Esophagus muscularis mucosa (tissue), 4 donors: ENCODE measurements around the gene METTL5. TPM values are rescaled to one million over a fixed set of nuclear protein-coding genes. Genes with fewer than 3 reads are reported as not detected.

Source experiments
- DNase-seq: peaks from one replicate; pipeline ENCODE4 v3.0.0-alpha.2; 2017; ENCODE audit errors: extremely low spot score
- H3K27ac ChIP-seq, 4 donors: fragments of 200-600 bp; sonication (generic); replicated peaks in 1 of 4; 1 replicate in 3 of 4; 2 replicates in 1 of 4; pipeline ENCODE4 v1.5.1; 2016 to 2019; ENCODE audit warnings: mild to moderate bottlenecking in 1 of 4
- H3K27me3 ChIP-seq, 4 donors: fragments of 200-600 bp; sonication (generic); one replicate each; pipeline versions ENCODE4 v1.5.1 to v1.6.0; 2016 to 2019
- H3K36me3 ChIP-seq, 4 donors: fragments of 200-600 bp; sonication (generic); one replicate each; pipeline ENCODE4 v1.5.1; 2016 to 2019
- H3K4me1 ChIP-seq, 4 donors: fragments of 200-600 bp; sonication (generic); one replicate each; pipeline ENCODE4 v1.5.1; 2016 to 2019
- H3K4me3 ChIP-seq, 4 donors: fragments of 200-600 bp; sonication (generic); 1 replicate in 2 of 4; 2 replicates in 2 of 4; pipeline ENCODE4 v1.5.1; 2016 to 2019; ENCODE audit warnings: mild to moderate bottlenecking in 4 of 4, moderate library complexity in 1 of 4
- H3K9me3 ChIP-seq, 4 donors: fragments of 200-600 bp; sonication (generic); 1 replicate in 3 of 4; 2 replicates in 1 of 4; pipeline ENCODE4 v1.5.1; 2016 to 2019
- EP300 ChIP-seq: sonication (generic); formaldehyde crosslinking; IDR thresholded peaks from one replicate; pipeline ENCODE4 v1.6.1; 2017; ENCODE audit warnings: antibody characterized with exemption
- POLR2A ChIP-seq: fragments of 450-650 bp; IDR thresholded peaks from one replicate; pipeline ENCODE4 v1.6.1; 2017; ENCODE audit warnings: antibody characterized with exemption, moderate library complexity, mild to moderate bottlenecking, low read depth
- POLR2AphosphoS5 ChIP-seq, 2 donors: sonication (generic); formaldehyde crosslinking; IDR thresholded peaks; one replicate each; pipeline ENCODE4 v1.6.1; 2017; ENCODE audit warnings: antibody characterized with exemption in 2 of 2
- WGBS: methylation state at CpG from one replicate; pipeline ENCODE4 v1.1.5; 2018; 5-methylcytosine and 5-hydroxymethylcytosine counted together
- intact Hi-C: fragments of 100-400 bp; cut with DNase I; formaldehyde crosslinking; loops from one replicate; pipeline ENCODE4 v1.15.1; 2023
- total RNA-seq, 4 donors: library from RNA; depleted of rRNA; stranded (reverse); fragments of >200 nt; gene quantifications; one replicate each; pipeline versions ENCODE4 v1.1.0 to v1.2.1, GENCODE V29; 2016
- TF ChIP-seq, protein P1 (sequence below), 3 experiments: fragments of 200-600 bp in 2 of 3; fragments of 450-650 bp in 1 of 3; sonication (generic) in 2 of 3; IDR thresholded peaks; one replicate each; pipeline ENCODE4 v1.5.1; 2017 to 2019; ENCODE audit warnings: antibody characterized with exemption in 3 of 3, mild to moderate bottlenecking in 2 of 3, moderate library complexity in 1 of 3

The METTL5 gene
- total RNA-seq, 4 donors from 2014 or later = 66.2 to 104 (median 75.2) TPM

DNA sequence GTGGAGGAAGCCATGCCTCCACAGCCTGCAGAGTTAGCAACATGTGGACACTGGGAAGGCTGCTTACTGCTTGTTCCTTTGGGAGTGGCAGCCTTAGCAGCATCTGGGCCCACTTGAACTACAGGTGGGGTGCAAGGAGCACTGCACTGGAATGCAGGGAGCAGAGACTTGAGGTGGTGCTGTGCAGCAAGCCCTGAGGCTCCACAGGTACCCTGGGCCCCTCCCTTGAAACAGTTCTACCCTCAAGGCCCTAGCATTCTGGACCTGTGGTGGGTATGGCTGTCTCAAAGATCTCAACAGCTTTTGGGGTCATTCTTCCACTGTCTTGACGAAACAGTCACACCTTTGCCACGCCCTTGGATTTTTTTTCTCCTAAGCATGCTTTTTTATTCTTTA is 16.0 kb upstream of the METTL5 start:
- intact Hi-C loops = no loop called here
- H3K27ac ChIP-seq = no peak overlapping the region
- no peak for TF ChIP-seq POLR2AphosphoS5 (IDR thresholded peaks at IDR 0.05)
- no peak for TF ChIP-seq POLR2A
- TF ChIP-seq, protein P1, sequence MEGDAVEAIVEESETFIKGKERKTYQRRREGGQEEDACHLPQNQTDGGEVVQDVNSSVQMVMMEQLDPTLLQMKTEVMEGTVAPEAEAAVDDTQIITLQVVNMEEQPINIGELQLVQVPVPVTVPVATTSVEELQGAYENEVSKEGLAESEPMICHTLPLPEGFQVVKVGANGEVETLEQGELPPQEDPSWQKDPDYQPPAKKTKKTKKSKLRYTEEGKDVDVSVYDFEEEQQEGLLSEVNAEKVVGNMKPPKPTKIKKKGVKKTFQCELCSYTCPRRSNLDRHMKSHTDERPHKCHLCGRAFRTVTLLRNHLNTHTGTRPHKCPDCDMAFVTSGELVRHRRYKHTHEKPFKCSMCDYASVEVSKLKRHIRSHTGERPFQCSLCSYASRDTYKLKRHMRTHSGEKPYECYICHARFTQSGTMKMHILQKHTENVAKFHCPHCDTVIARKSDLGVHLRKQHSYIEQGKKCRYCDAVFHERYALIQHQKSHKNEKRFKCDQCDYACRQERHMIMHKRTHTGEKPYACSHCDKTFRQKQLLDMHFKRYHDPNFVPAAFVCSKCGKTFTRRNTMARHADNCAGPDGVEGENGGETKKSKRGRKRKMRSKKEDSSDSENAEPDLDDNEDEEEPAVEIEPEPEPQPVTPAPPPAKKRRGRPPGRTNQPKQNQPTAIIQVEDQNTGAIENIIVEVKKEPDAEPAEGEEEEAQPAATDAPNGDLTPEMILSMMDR (IDR thresholded peaks at IDR 0.05) = no peak
- TF ChIP-seq EP300 = no peak
- H3K9me3 ChIP-seq = no peaks in the 10 kb centered on the region
- no peak overlapping the region for H3K4me3 ChIP-seq
- H3K36me3 ChIP-seq = peaks cover 0 to 10% (median 3%) of the 10 kb centered on the region in 4 donors
- H3K27me3 ChIP-seq = no peaks in the 10 kb centered on the region
- 94% methylated on average over 2 of the region's 2 CpGs for WGBS
- H3K4me1 ChIP-seq = peaks cover 23 to 43% (median 41%) of the 10 kb centered on the region in 4 donors
- no peak for DNase-seq

DNA sequence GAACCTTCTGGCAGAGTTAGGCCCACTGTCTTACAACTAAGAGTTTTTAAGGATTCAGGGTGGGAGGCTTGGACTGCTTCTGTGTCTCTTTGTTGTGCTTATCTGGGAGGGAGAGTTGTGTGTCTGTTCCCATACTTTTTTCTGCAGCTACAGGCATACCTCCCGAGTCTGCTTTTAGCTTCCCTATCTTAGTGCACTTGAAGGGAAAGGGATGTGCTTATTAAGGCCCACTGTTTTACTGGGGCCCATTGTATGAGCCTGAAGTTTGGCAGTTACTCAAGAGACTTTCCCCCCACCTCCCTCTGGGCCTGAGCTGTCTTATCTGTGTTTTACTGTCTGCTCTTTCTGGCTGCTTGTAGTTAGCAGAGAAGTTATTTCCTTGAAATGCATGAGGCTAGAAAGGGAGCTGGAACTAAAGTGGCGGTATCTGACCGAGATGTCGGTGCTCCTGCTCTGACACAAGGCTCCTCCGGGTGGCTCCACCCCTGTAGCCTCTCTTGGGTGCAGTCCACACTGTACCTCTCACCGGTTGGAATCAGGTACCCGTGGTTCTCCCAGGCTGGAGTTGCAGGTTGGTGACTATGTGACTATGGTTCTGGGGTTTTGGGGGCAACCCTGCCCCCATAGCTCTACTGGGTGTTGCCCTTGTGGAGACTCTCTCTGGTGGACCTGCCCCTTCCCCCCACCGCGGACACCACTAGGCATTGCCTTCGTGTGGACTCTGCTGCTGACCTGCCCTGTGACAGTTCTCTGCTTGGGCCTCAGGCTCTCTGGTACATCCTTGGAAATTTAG is 15.4 kb upstream of the METTL5 start:
- no peak for DNase-seq
- Histone ChIP-seq H3K27ac (no peak overlapping the region), H3K36me3 (peaks cover 0 to 10% (median 3%) of the 10 kb centered on the region in 4 donors), H3K4me3 (no peak overlapping the region), H3K4me1 (peaks cover 19 to 48% (median 43%) of the 10 kb centered on the region in 4 donors), H3K9me3 (no peaks in the 10 kb centered on the region), H3K27me3 (no peaks in the 10 kb centered on the region)
- WGBS = 71% methylated on average over 10 of the region's 10 CpGs
- intact Hi-C loops = no loop called here
- TF ChIP-seq, protein P1 (IDR thresholded peaks at IDR 0.05) = no peak
- TF ChIP-seq EP300 (no peak), POLR2A (no peak), POLR2AphosphoS5 (IDR thresholded peaks at IDR 0.05) (no peak)

DNA sequence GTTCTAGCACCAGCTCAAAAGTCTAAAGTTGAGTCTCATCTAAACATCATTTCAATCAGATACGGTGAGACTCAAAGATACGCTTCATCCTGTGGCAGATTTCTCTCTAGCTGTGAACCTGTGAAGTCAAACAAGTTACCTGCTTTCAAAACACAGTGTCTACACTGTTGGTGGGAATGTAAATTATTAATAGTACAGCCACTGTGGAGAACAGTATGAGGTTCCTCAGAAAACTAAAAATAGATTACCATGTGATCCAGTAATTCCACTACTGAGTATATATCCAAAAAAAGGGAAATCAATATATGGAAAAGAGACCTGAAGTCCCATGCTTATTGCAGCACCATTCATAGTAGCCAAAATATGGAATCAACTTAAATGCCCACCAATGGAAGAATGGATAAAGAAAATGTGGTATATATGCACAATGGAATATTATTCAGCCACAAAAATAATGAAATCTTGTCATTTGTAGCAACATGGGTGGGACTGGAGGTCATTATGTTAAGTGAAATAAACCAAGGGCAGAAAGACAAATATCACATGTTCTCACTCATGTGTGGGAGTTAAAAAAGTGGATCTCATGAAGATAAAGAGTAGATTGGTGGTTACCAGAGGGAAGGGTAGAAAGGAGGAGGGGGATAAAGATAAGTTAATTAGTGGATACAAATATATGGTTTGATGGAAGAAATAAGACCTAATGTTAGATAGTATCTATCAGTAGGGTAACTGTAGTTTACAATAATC is 14.2 kb upstream of the METTL5 start:
- Histone ChIP-seq H3K27me3 (no peaks in the 10 kb centered on the region), H3K9me3 (no peaks in the 10 kb centered on the region), H3K4me1 (peaks cover 23 to 57% (median 53%) of the 10 kb centered on the region in 4 donors), H3K4me3 (no peak overlapping the region), H3K36me3 (peaks cover 0 to 10% (median 3%) of the 10 kb centered on the region in 4 donors), H3K27ac (no peak overlapping the region)
- DNase-seq = no peak
- intact Hi-C loops = no loop called here
- WGBS = 79% methylated on average over 2 of the region's 2 CpGs
- TF ChIP-seq, protein P1 (IDR thresholded peaks at IDR 0.05) = no peak
- TF ChIP-seq POLR2A = no peak

DNA sequence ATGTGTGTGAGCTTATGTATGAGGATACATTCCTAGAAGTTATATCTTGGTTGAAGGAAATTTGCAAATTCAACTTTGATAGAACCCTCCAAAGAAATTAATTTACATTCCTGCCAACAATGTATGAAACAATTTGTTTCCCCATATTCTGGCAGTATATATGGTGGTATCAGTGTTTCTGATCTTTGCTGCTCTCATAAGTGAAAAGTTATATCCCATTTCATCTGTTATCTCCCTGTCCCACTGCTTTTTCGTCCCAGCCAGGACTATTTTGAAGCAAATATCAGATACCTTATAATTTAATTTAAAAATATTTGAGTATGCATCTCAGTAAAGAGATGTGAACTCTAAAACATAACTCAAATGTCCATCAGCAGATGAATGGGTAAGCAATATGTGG is 9.7 kb upstream of the METTL5 start:
- Histone ChIP-seq H3K4me3 (no peak overlapping the region), H3K27me3 (no peaks in the 10 kb centered on the region), H3K4me1 (peaks cover 35 to 76% (median 75%) of the 10 kb centered on the region in 4 donors), H3K36me3 (no peaks in the 10 kb centered on the region), H3K9me3 (no peaks in the 10 kb centered on the region), H3K27ac (no peak overlapping the region)
- DNase-seq = no peak
- WGBS = 76% methylated on average over 1 of the region's 1 CpG
- intact Hi-C loops = no loop called here
- TF ChIP-seq POLR2AphosphoS5 (IDR thresholded peaks at IDR 0.05) = no peak

DNA sequence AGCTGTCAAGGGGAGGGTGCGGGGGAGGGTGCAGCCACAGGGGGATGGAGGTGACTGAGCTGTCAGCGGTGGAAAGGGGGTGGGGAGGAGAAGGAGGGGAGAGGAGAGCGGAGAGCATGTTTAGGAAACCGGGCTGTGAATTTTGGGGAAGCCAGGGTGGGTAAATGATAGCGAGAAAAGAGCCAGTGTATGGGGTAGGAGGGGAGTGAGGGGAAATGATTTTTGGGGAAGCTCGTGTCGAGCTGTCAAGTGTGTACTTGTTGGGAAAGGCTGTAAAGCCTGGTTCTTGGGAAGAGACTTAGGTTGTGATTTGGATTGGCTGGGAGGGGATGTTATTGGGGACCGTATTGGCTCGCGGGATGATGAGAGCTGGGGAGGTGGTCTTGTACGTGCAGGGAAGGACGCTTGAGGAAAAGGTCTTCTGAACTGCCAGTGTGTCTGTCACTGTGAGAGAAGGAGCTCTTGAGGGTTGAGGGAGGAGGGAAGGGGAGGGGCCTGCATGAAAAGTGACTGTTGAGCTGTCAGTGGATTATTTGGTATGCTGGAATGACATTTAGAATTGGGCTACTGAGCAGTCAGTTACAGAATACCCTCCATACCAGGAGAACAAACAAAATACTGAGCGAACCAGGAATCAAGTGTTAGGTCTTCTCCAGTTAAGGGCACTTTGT is 3.6 kb upstream of the METTL5 start:
- intact Hi-C loops = loop anchor here (10.0 kb wide), 1 partner anchor 47 kb away; no protein-coding TSS in a partner anchor
- under 1% methylated on average over 13 of the region's 13 CpGs for WGBS

More for the DNA sequence above, 3.6 kb upstream of the METTL5 start:
- Histone ChIP-seq H3K27ac (peak overlapping the region; percentile 87 to 95 (median 92)), H3K9me3 (no peaks in the 10 kb centered on the region), H3K4me3 (peak overlapping the region; percentile 79 to 97 (median 90)), H3K4me1 (peaks cover 43 to 73% (median 67%) of the 10 kb centered on the region in 4 donors), H3K36me3 (no peaks in the 10 kb centered on the region), H3K27me3 (no peaks in the 10 kb centered on the region)
- no peak for DNase-seq
- TF ChIP-seq POLR2A (no peak), POLR2AphosphoS5 (IDR thresholded peaks at IDR 0.05) (peak; percentile 13 to 33)
- TF ChIP-seq, protein P1 (IDR thresholded peaks at IDR 0.05) = no peak
